GM21360 (cell line): ENCODE measurements around the gene FBXO36.

Experiments
- ATAC-seq: cut with Tn5 transposase; IDR thresholded peaks from one replicate; pipeline ENCODE4 v1.9.1; 2021; ENCODE audit warnings: mild to moderate bottlenecking, moderate library complexity; ENCODE audit not compliant: unreplicated experiment

FBXO36 gene

GRCh38 chr2:230043025-230043424 is 120.7 kb downstream of the FBXO36 start:
- no peak for ATAC-seq

GRCh38 chr2:230043461-230043860 is 121.2 kb downstream of the FBXO36 start:
- no peak for ATAC-seq

- ATAC-seq, result no peak
These were observed 124.2 kb downstream of the FBXO36 start for GRCh38 chr2:230046491-230046890.

- no peak for ATAC-seq
These were observed 125.8 kb downstream of the FBXO36 start for GRCh38 chr2:230048010-230048671.

- no peak for ATAC-seq
These were observed 127.8 kb downstream of the FBXO36 start for GRCh38 chr2:230050136-230050535.

GRCh38 chr2:230052299-230052698 is 130.0 kb downstream of the FBXO36 start:
- ATAC-seq, result no peak

- no peak for ATAC-seq
These were observed 131.6 kb downstream of the FBXO36 start for GRCh38 chr2:230053753-230054478.

GRCh38 chr2:230060672-230061293 is 138.5 kb downstream of the FBXO36 start:
- no peak for ATAC-seq
